Measurements from ENCODE around the gene SHC4. TPM values are rescaled to one million over a fixed set of nuclear protein-coding genes. Genes with fewer than 3 reads are reported as not detected.

The SHC4 gene
- total RNA-seq, 1 donor from 2014 or later, result 2.2 TPM

DNA sequence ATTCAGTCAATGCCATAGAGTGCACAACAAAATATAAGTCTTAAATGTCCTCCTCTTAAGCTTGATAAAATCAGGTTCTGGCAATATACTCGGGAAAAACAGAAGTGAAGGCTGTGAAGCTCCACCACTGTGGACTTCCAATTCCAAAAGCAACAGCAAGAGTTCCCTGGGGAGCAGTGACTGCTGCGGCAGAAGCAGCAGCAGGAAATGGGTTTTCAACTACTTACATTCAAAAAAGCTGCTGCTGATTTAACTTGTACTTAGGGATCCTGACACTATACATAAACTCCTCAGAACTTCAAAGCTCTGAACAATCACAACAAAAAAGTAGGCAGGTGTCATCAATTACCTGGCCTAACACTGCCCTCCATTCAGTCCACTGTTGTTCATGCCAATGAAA lies 157.6 kb downstream of the SHC4 start:
- Histone ChIP-seq H3K4me2 (no peak overlapping the region), H3K79me2 (ENCODE audit: low read depth) (peaks cover 87% of the 10 kb centered on the region), H3F3A (ENCODE audit: low read depth) (no peaks in the 10 kb centered on the region), H3K4me1 (peaks cover 16% of the 10 kb centered on the region), H2AFZ (replicated peaks) (no peak overlapping the region), H3K9me3 (ENCODE audit: low read depth) (no peaks in the 10 kb centered on the region), H4K20me1 (ENCODE audit: low read depth) (no peaks in the 10 kb centered on the region), H3K27me3 (no peaks in the 10 kb centered on the region), H3K4me3 (no peak overlapping the region), H3K27ac (no peak overlapping the region), H3K36me3 (no peaks in the 10 kb centered on the region), H3K9ac (no peak overlapping the region)
- Mint-ChIP-seq H3K36me3 (peaks cover 2% of the 10 kb centered on the region), H3K9me3 (no peaks in the 10 kb centered on the region), H3K27me3 (ENCODE audit: insufficient read depth, low read depth) (no peaks in the 10 kb centered on the region), H3K4me1 (peaks cover 14% of the 10 kb centered on the region), H3K4me3 (no peak overlapping the region), H3K27ac (no peak overlapping the region)
- TF ChIP-seq, protein P1, sequence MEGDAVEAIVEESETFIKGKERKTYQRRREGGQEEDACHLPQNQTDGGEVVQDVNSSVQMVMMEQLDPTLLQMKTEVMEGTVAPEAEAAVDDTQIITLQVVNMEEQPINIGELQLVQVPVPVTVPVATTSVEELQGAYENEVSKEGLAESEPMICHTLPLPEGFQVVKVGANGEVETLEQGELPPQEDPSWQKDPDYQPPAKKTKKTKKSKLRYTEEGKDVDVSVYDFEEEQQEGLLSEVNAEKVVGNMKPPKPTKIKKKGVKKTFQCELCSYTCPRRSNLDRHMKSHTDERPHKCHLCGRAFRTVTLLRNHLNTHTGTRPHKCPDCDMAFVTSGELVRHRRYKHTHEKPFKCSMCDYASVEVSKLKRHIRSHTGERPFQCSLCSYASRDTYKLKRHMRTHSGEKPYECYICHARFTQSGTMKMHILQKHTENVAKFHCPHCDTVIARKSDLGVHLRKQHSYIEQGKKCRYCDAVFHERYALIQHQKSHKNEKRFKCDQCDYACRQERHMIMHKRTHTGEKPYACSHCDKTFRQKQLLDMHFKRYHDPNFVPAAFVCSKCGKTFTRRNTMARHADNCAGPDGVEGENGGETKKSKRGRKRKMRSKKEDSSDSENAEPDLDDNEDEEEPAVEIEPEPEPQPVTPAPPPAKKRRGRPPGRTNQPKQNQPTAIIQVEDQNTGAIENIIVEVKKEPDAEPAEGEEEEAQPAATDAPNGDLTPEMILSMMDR (IDR thresholded peaks at IDR 0.05), result no peak
- DNase-seq (ENCODE audit: low spot score), result no peak

DNA sequence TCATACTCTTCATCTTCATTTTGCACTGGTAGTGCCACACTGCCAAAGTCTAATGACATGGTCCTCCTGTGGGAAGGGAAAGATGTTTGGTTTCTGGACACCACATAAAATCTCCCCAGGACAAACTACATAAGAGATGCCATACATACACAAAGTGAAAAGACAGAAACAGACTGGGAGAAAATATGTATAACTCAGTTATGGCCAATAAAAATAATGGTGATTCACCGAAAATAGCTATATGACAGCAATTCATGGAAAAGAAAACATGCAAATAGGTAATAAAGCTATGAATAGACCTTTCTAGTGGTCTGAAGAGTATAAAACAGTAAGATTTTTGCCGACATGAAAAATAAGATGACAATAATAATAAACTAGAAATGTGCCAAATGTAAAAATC lies 158.1 kb downstream of the SHC4 start:
- Mint-ChIP-seq H3K9me3 (no peaks in the 10 kb centered on the region), H3K36me3 (peaks cover 2% of the 10 kb centered on the region), H3K4me1 (peaks cover 20% of the 10 kb centered on the region), H3K27ac (no peak overlapping the region), H3K27me3 (ENCODE audit: insufficient read depth, low read depth) (no peaks in the 10 kb centered on the region), H3K4me3 (no peak overlapping the region)
- Histone ChIP-seq H3F3A (ENCODE audit: low read depth) (no peaks in the 10 kb centered on the region), H2AFZ (replicated peaks) (no peak overlapping the region), H3K36me3 (no peaks in the 10 kb centered on the region), H3K9ac (no peak overlapping the region), H3K4me1 (peaks cover 21% of the 10 kb centered on the region), H3K27ac (no peak overlapping the region), H3K4me2 (no peak overlapping the region), H4K20me1 (ENCODE audit: low read depth) (no peaks in the 10 kb centered on the region), H3K4me3 (no peak overlapping the region), H3K9me3 (ENCODE audit: low read depth) (no peaks in the 10 kb centered on the region), H3K79me2 (ENCODE audit: low read depth) (peaks cover 91% of the 10 kb centered on the region), H3K27me3 (no peaks in the 10 kb centered on the region)
- DNase-seq (ENCODE audit: low spot score), result no peak
- TF ChIP-seq, protein P1 (IDR thresholded peaks at IDR 0.05), result no peak
- TF ChIP-seq EZH2phosphoT487 (IDR thresholded peaks at IDR 0.05), result no peak
- TF ChIP-seq EZH2 (IDR thresholded peaks at IDR 0.05), result no peak

DNA sequence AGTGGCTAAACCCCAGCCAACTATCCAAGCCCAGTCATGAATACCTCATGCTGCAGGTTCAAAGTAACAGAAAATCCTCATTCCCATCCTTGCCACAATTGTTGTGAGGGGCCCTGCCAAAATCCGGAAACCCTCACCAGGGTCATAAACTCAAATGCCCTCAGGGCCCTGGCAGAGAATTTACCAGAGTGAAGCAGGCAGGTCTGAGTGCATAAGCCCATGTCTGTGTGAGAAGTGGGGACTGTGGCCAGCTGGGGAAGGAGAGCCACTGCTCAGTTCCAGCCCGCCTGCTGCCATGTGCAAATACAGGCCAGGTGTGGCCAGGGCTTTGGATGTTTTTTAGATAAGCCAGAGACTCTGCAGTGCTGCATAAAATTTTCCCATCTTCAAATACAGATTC lies 159.8 kb downstream of the SHC4 start:
- Histone ChIP-seq H3F3A (ENCODE audit: low read depth) (no peaks in the 10 kb centered on the region), H3K27me3 (no peaks in the 10 kb centered on the region), H3K9ac (no peak overlapping the region), H3K4me1 (peaks cover 31% of the 10 kb centered on the region), H3K4me3 (no peak overlapping the region), H3K4me2 (no peak overlapping the region), H2AFZ (replicated peaks) (no peak overlapping the region), H3K79me2 (ENCODE audit: low read depth) (peaks cover 91% of the 10 kb centered on the region), H4K20me1 (ENCODE audit: low read depth) (no peaks in the 10 kb centered on the region), H3K27ac (no peak overlapping the region), H3K9me3 (ENCODE audit: low read depth) (no peaks in the 10 kb centered on the region), H3K36me3 (no peaks in the 10 kb centered on the region)
- H3K4me3 Mint-ChIP-seq, result no peak overlapping the region
- TF ChIP-seq EZH2 (IDR thresholded peaks at IDR 0.05) (no peak), EZH2phosphoT487 (IDR thresholded peaks at IDR 0.05) (no peak)
- TF ChIP-seq, protein P1 (IDR thresholded peaks at IDR 0.05), result no peak
- DNase-seq (ENCODE audit: low spot score), result no peak
- peaks cover 2% of the 10 kb centered on the region for H3K36me3 Mint-ChIP-seq
- no peak overlapping the region for H3K27ac Mint-ChIP-seq
- H3K27me3 Mint-ChIP-seq (ENCODE audit: insufficient read depth, low read depth), result no peaks in the 10 kb centered on the region
- no peaks in the 10 kb centered on the region for H3K9me3 Mint-ChIP-seq
- H3K4me1 Mint-ChIP-seq, result peaks cover 25% of the 10 kb centered on the region

DNA sequence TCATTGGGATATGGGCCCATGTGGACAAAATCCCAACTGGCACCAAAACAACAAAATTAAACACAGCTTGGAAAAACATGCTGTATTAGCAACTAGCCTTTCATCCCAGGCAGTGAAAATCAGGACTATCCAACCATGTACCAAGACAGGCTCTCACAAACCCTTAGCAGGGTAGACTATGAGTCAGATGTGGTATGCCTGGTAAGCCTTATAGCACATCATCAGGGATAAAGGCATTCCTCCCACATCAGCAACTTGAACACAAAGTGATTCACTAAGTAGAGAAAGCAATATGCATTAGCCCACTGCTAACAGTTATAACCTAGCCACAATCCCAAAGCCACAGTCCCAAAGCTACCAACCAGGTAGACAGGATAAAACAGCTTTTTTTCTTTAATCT lies 160.9 kb downstream of the SHC4 start:
- no peak overlapping the region for H3K27ac Mint-ChIP-seq
- H3K4me1 Mint-ChIP-seq, result peaks cover 32% of the 10 kb centered on the region
- TF ChIP-seq, protein P1 (IDR thresholded peaks at IDR 0.05), result no peak
- TF ChIP-seq EZH2phosphoT487 (IDR thresholded peaks at IDR 0.05), result no peak
- no peak for TF ChIP-seq EZH2 (IDR thresholded peaks at IDR 0.05)

More for the DNA sequence above, 160.9 kb downstream of the SHC4 start:
- Mint-ChIP-seq H3K36me3 (peaks cover 2% of the 10 kb centered on the region), H3K9me3 (no peaks in the 10 kb centered on the region), H3K27me3 (ENCODE audit: insufficient read depth, low read depth) (no peaks in the 10 kb centered on the region), H3K4me3 (no peak overlapping the region)
- Histone ChIP-seq H3K4me2 (no peak overlapping the region), H3K36me3 (no peaks in the 10 kb centered on the region), H3K9ac (no peak overlapping the region), H3K9me3 (ENCODE audit: low read depth) (no peaks in the 10 kb centered on the region), H3K4me3 (no peak overlapping the region), H3F3A (ENCODE audit: low read depth) (peaks cover 4% of the 10 kb centered on the region), H3K4me1 (peaks cover 41% of the 10 kb centered on the region), H3K27me3 (no peaks in the 10 kb centered on the region), H4K20me1 (ENCODE audit: low read depth) (no peaks in the 10 kb centered on the region), H3K79me2 (ENCODE audit: low read depth) (peaks cover 89% of the 10 kb centered on the region), H2AFZ (replicated peaks) (no peak overlapping the region), H3K27ac (no peak overlapping the region)
- no peak for DNase-seq (ENCODE audit: low spot score)
